Nephron (organoid): ENCODE data around the gene VPS37C.

Source experiments
- H3K27ac Mint-ChIP-seq, 3 experiments: 2 replicates each; pipeline ENCODE4 v1.8.0; 2020; ENCODE audit warnings: mixed read lengths in 3 of 3, mild to moderate bottlenecking in 2 of 3, moderate library complexity in 1 of 3
- H3K27me3 Mint-ChIP-seq: 2 replicates; pipeline ENCODE4 v1.8.0; 2021; ENCODE audit warnings: low read depth, mild to moderate bottlenecking, moderate library complexity, mixed read lengths
- H3K36me3 Mint-ChIP-seq: 2 replicates; pipeline ENCODE4 v1.8.0; 2020; ENCODE audit warnings: low read depth, mixed read lengths
- H3K4me1 Mint-ChIP-seq: 2 replicates; pipeline ENCODE4 v1.8.0; 2020; ENCODE audit warnings: mixed read lengths
- H3K4me3 Mint-ChIP-seq, 3 experiments: 2 replicates each; pipeline ENCODE4 v1.8.0; 2020; ENCODE audit warnings: mild to moderate bottlenecking in 3 of 3, mixed read lengths in 3 of 3, moderate library complexity in 2 of 3
- H3K9me3 Mint-ChIP-seq: 2 replicates; pipeline ENCODE4 v1.8.0; 2020; ENCODE audit warnings: mixed read lengths
- TF ChIP-seq, protein P1 (sequence below), 3 experiments: fragments of 200-600 bp; sonication (generic); IDR thresholded peaks; one replicate each; pipeline ENCODE4 v1.5.0; 2021; ENCODE audit warnings: antibody characterized with exemption in 3 of 3; ENCODE audit not compliant: unreplicated experiment in 3 of 3

The VPS37C gene

DNA sequence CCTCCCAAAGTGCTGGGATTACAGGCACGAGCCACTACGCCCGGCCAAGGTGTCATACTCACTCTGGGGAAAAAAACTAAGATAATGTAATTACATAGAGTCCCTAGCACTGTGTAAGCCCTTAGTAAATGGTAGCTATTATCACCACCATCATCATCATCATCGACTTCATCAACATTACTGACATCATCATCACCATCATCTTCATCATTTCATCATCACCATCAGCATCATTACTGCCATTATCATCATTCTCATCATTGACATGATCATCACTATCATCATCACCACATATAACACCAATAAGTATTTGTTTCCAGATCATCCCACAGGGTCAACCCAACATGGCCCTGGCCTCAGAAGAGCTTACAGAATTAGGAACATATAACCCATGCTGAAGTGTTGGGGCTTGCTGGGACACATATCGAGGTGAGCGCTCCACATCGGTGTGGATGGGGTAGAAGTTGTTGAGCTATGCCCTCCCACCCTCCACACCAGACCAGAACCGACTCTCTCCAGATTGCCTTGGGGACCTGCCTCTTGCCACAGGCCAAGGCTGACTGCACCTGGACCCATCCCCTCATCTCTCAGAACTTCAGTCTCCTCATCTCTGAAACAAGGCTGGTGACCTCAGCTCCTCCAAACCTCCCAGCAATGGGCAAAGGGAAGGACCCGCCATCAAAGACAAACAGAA is 73.7 kb downstream of the VPS37C start:
- Mint-ChIP-seq H3K4me1 (no peaks in the 10 kb centered on the region), H3K9me3 (peaks cover 6% of the 10 kb centered on the region)

DNA sequence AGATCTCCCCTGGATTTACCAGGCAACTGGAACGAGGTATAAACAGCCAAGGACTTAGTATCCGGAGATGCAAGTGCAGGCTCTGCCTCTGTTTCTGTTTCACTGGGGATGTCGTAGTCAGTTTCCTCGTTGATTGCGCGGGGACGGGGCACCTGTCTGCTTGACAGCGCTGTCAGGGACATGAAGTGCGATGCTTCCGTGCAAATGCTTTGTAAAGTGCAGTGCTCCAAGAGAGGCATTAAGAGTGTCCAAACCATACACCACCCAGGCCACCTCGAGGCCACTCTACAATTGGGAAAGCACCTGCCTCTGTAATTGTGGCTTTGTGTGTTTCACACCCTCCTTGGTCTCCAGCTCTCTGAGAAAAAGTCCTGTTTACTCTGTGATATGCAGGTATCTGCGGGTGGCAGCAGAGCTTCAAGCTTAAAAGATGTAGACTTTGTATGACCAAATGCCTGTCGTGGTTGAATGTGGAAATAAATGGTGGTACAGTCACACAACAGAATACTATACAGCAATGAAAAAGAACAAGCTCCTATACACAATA is 77.6 kb downstream of the VPS37C start:
- H3K27ac Mint-ChIP-seq: no peak overlapping the region
- H3K4me1 Mint-ChIP-seq: no peaks in the 10 kb centered on the region
- TF ChIP-seq, protein P1, sequence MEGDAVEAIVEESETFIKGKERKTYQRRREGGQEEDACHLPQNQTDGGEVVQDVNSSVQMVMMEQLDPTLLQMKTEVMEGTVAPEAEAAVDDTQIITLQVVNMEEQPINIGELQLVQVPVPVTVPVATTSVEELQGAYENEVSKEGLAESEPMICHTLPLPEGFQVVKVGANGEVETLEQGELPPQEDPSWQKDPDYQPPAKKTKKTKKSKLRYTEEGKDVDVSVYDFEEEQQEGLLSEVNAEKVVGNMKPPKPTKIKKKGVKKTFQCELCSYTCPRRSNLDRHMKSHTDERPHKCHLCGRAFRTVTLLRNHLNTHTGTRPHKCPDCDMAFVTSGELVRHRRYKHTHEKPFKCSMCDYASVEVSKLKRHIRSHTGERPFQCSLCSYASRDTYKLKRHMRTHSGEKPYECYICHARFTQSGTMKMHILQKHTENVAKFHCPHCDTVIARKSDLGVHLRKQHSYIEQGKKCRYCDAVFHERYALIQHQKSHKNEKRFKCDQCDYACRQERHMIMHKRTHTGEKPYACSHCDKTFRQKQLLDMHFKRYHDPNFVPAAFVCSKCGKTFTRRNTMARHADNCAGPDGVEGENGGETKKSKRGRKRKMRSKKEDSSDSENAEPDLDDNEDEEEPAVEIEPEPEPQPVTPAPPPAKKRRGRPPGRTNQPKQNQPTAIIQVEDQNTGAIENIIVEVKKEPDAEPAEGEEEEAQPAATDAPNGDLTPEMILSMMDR (IDR thresholded peaks at IDR 0.05; ENCODE audit: unreplicated experiment in 3 of 3): no peak
- H3K27me3 Mint-ChIP-seq: peaks cover 8% of the 10 kb centered on the region
- no peaks in the 10 kb centered on the region for H3K36me3 Mint-ChIP-seq
- H3K4me3 Mint-ChIP-seq: no peak overlapping the region
- peaks cover 6% of the 10 kb centered on the region for H3K9me3 Mint-ChIP-seq

More for the DNA sequence above, 73.7 kb downstream of the VPS37C start:
- Mint-ChIP-seq H3K36me3 (no peaks in the 10 kb centered on the region), H3K27ac (no peak overlapping the region), H3K4me3 (no peak overlapping the region), H3K27me3 (peaks cover 3% of the 10 kb centered on the region)
- TF ChIP-seq, protein P1 (IDR thresholded peaks at IDR 0.05; ENCODE audit: unreplicated experiment in 3 of 3): no peak

DNA sequence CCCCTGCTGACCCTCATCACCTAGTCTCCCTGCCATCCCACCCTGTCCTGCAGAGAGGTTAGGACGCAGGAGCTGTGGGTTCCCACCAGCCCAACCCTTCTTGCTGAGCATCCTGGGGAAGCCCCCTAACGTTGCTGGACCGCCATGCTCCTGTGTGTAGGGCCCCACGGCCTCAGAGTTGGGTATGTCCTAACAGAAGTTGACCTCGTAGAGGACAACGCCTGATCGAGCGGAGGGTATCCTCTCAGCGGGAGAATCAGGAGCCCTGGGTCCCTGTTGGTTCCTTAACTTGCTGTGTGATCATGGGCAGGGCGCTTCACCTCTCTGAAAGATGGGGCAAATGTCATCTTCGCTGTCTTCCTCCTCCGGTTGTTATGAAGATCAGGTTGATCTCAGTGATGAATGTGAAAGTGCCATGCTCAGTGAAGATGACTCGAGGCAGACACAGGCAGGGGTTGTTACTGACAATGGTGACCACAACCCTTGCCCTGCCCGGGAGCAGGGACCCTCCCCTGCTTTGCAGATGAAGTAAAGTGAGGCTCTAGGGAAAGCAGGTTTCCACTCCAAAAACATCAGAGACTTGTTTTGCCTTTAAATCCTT is 78.2 kb downstream of the VPS37C start:
- Mint-ChIP-seq H3K36me3 (no peaks in the 10 kb centered on the region), H3K4me1 (no peaks in the 10 kb centered on the region), H3K4me3 (no peak overlapping the region), H3K9me3 (peaks cover 6% of the 10 kb centered on the region), H3K27me3 (peaks cover 5% of the 10 kb centered on the region), H3K27ac (no peak overlapping the region)
- TF ChIP-seq, protein P1 (IDR thresholded peaks at IDR 0.05; ENCODE audit: unreplicated experiment in 3 of 3): no peak

DNA sequence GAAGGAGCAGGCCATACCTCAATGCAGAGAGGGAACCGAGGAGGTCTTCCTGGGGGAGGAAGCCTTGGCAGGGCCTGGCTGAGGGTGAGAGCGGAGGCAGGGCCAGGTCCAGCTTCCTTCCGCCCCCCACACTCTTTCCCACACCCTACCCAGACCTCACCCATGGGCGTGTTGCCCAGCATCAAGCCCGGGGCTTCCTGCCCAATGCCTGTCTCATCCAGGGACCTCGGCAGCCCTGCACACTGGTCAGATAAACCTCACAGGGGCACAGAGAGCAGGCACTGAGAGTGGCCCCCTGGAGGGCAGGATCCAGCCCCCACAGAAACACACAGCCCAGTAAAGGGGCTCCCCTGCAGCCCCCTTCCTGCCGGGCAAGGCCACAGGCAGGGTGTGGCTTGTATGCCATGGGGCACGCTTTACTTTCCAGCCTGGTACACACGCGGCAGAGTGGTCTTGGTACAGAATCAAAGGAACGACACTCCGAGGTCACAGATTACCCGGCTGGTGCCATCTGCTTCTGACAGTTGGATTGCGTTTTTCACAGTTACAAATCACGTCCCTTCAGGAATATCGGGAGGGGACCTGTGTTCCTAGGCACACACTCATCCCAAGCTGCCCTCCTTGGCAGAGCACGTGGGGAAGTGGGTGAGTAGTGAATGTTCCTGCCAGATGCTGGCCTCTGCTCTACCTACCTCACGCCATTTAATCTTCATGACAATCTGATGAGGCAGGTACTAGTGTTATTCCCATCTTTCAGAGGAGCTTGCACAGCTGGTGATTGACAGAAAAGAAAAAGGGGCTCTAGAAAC is 79.0 kb downstream of the VPS37C start:
- Mint-ChIP-seq H3K27me3 (peaks cover 4% of the 10 kb centered on the region), H3K4me3 (no peak overlapping the region), H3K4me1 (no peaks in the 10 kb centered on the region), H3K36me3 (no peaks in the 10 kb centered on the region), H3K27ac (no peak overlapping the region), H3K9me3 (peaks cover 6% of the 10 kb centered on the region)
- TF ChIP-seq, protein P1 (IDR thresholded peaks at IDR 0.05; ENCODE audit: unreplicated experiment in 3 of 3): no peak

DNA sequence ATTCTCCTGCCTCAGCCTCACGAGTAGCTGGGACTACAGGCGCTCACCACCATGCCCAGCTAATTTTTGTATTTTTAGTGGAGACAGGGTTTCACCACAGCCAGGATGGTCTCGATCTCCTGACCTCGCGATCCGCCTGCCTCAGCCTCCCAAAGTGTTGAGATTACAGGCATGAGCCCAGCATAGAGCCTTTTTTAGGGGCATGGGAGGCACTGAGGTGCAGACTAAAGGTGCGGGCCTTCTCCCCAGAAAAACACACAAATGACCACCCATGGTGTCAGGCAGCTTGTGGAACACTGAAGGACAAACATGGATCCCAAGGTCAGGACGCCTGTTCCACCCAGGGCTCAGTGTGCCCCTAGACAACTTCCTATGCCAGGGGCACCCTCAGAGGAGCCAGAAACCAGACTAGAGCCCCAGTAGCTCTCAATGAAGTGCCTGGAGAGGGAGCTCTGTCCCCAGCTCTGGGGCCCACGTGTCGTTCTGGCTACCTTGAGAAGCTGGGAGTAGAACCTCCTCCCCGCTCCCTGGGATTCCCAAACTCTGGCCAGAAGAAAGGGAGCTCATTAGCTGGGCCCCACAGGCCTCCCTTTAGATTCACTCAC is 80.1 kb downstream of the VPS37C start:
- Mint-ChIP-seq H3K27ac (no peak overlapping the region), H3K4me3 (no peak overlapping the region), H3K36me3 (no peaks in the 10 kb centered on the region), H3K9me3 (peaks cover 6% of the 10 kb centered on the region), H3K4me1 (no peaks in the 10 kb centered on the region), H3K27me3 (peaks cover 4% of the 10 kb centered on the region)
- TF ChIP-seq, protein P1 (IDR thresholded peaks at IDR 0.05; ENCODE audit: unreplicated experiment in 3 of 3): no peak
